ENCODE measurements around the gene SF3B4. TPM values are rescaled to one million over a fixed set of nuclear protein-coding genes. Genes with fewer than 3 reads are reported as not detected.

The SF3B4 gene
- total RNA-seq, 6 donors from 2014 or later: 9.4 to 49.1 (median 15.2) TPM

- TF ChIP-seq, protein P1, sequence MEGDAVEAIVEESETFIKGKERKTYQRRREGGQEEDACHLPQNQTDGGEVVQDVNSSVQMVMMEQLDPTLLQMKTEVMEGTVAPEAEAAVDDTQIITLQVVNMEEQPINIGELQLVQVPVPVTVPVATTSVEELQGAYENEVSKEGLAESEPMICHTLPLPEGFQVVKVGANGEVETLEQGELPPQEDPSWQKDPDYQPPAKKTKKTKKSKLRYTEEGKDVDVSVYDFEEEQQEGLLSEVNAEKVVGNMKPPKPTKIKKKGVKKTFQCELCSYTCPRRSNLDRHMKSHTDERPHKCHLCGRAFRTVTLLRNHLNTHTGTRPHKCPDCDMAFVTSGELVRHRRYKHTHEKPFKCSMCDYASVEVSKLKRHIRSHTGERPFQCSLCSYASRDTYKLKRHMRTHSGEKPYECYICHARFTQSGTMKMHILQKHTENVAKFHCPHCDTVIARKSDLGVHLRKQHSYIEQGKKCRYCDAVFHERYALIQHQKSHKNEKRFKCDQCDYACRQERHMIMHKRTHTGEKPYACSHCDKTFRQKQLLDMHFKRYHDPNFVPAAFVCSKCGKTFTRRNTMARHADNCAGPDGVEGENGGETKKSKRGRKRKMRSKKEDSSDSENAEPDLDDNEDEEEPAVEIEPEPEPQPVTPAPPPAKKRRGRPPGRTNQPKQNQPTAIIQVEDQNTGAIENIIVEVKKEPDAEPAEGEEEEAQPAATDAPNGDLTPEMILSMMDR (IDR thresholded peaks at IDR 0.05): no peak
- peaks cover 10 to 21% (median 17%) of the 10 kb centered on the region in 4 donors for H3K4me1 ChIP-seq
- DNase-seq (no peak), ATAC-seq (ENCODE audit: low FRiP score in 2 of 2) (no peak)
- 84 to 85% methylated on average over 3 of the region's 3 CpGs for WGBS, 2 donors
- no peaks in the 10 kb centered on the region for H3K36me3 ChIP-seq
- H3K27ac ChIP-seq: no peak overlapping the region
- no peaks in the 10 kb centered on the region for H3K27me3 ChIP-seq
- H3K9me3 ChIP-seq: no peaks in the 10 kb centered on the region
- peak overlapping the region in 1 of 4 donors; percentile 61 for H3K4me3 ChIP-seq
These were observed 43.9 kb downstream of the SF3B4 start for GRCh38 chr1:149883598-149884247.

GRCh38 chr1:149881876-149882275 is 45.7 kb downstream of the SF3B4 start:
- Histone ChIP-seq H3K36me3 (no peaks in the 10 kb centered on the region), H3K27ac (no peak overlapping the region), H3K9me3 (no peaks in the 10 kb centered on the region), H3K4me3 (no peak overlapping the region), H3K4me1 (peaks cover 10 to 21% (median 17%) of the 10 kb centered on the region in 4 donors), H3K27me3 (no peaks in the 10 kb centered on the region)
- WGBS, 2 donors: 89 to 100% methylated on average over 1 of the region's 1 CpG
- DNase-seq (no peak), ATAC-seq (ENCODE audit: low FRiP score in 2 of 2) (no peak)
- no peak for TF ChIP-seq POLR2AphosphoS5 (IDR thresholded peaks at IDR 0.05)
- TF ChIP-seq EP300 (IDR thresholded peaks at IDR 0.05): no peak
- TF ChIP-seq POLR2A (IDR thresholded peaks at IDR 0.05): no peak
- TF ChIP-seq, protein P1 (IDR thresholded peaks at IDR 0.05): no peak

DNA sequence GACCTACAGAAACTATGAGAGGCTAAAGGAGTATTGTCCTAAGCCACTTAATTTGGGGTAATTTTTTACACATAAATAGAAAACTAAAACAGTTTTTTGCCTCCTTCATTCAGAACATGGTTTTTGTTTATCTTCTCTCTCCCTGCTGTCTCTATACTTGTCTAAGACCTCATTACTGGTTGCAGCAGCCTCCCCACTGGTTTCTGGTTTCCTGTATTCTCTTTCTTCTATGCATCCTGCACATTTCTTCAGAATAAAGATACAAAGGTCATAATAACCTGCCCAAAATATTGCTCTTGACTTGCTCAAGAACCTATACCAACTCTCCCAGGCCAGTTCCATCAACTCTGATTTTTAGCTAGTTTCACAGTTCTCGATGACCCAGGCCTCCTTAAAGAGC is 48.0 kb downstream of the SF3B4 start:
- Histone ChIP-seq H3K9me3 (no peaks in the 10 kb centered on the region), H3K27ac (no peak overlapping the region), H3K27me3 (no peaks in the 10 kb centered on the region), H3K4me3 (no peak overlapping the region), H3K36me3 (no peaks in the 10 kb centered on the region), H3K4me1 (peaks cover 6 to 13% (median 11%) of the 10 kb centered on the region in 4 donors)
- DNase-seq (no peak), ATAC-seq (ENCODE audit: low FRiP score in 2 of 2) (no peak)
- 73 to 100% methylated on average over 1 of the region's 1 CpG for WGBS, 2 donors
- TF ChIP-seq, protein P1 (IDR thresholded peaks at IDR 0.05): no peak
- TF ChIP-seq POLR2AphosphoS5 (IDR thresholded peaks at IDR 0.05) (no peak), EP300 (IDR thresholded peaks at IDR 0.05) (no peak), POLR2A (IDR thresholded peaks at IDR 0.05) (peak in 1 of 4 donors; percentile 6)

DNA sequence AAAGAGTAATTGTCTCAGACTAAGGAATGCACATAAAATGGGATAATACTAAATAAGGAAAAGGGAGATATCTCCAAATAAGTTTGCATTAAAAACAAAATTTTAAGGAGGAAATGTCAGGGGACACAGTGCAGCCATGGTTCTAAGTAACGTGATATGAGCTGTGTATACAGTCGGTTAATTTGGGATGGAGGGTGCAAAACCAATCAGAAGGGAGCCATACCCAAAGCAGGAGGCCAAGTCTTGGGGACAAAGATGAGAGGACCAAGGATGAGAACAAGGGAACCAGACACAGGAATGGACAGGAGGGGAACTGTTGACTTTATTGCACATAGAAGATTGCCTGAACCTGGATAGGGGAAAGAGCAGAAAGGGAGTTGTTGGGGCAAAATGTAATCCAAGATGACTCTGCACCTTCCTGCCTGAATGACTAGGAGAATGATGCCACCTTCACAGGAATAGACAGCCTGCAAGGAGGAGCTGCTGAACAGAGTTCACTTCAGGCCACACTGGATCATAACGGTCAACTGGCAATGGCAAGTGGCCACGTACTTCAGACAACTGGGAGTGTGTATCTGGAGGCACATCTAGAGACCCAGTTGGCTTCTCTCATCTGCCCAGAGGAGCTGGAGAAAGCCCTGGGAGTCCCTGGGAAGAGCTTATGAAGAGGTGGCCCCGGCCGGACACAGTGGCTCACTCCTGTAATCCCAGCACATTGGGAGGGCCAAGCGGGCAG is 50.2 kb downstream of the SF3B4 start:
- H3K4me1 ChIP-seq: no peaks in the 10 kb centered on the region
- H3K9me3 ChIP-seq: no peaks in the 10 kb centered on the region
- no peak overlapping the region for H3K4me3 ChIP-seq
- H3K27ac ChIP-seq: no peak overlapping the region
- WGBS, 2 donors: 89 to 90% methylated on average over 4 to 7 of the region's 7 CpGs
- H3K36me3 ChIP-seq: no peaks in the 10 kb centered on the region
- ATAC-seq (ENCODE audit: low FRiP score in 2 of 2) (no peak), DNase-seq (no peak)
- H3K27me3 ChIP-seq: no peaks in the 10 kb centered on the region
- TF ChIP-seq POLR2A (IDR thresholded peaks at IDR 0.05) (no peak), EP300 (IDR thresholded peaks at IDR 0.05) (no peak), POLR2AphosphoS5 (IDR thresholded peaks at IDR 0.05) (no peak)
- TF ChIP-seq, protein P1 (IDR thresholded peaks at IDR 0.05): no peak

Other genes with a start within 250 kb of the SF3B4 start
- 10 to 100 TPM; 12.8 to 52.7 (median 26.3) TPM for gene FCGR1A, start 145.1 kb downstream of the SF3B4 start, total RNA-seq
- 10 to 100 TPM; 11.1 to 23.0 (median 14.5) TPM for gene BOLA1, start 28.2 kb downstream of the SF3B4 start, total RNA-seq
- 1 to 10 TPM in 3 of 6 donors, under 1 TPM in 3; 0.44 to 1.6 (median 0.98) TPM for gene SV2A, start 10.0 kb downstream of the SF3B4 start, total RNA-seq
- 10 to 100 TPM in 4 of 6 donors, 1 to 10 TPM in 2; 5.9 to 19.9 (median 13.6) TPM for gene MTMR11, start 9.1 kb upstream of the SF3B4 start, total RNA-seq
- gene OTUD7B, start 82.9 kb upstream of the SF3B4 start, total RNA-seq: 10 to 100 TPM; 22.0 to 44.8 (median 29.8) TPM
- 10 to 100 TPM; 16.3 to 50.3 (median 30.8) TPM for gene VPS45, start 140.0 kb upstream of the SF3B4 start, total RNA-seq
- gene PLEKHO1, start 222.1 kb upstream of the SF3B4 start, total RNA-seq: 100 to 1,000 TPM in 1 of 6 donors, 10 to 100 TPM in 5; 27.8 to 111 (median 61.9) TPM

All from upper lobe of left lung (tissue), 6 donors.